Spleen (tissue), 11 donors: Measurements from ENCODE around the gene VRK3. TPM values are rescaled to one million over a fixed set of nuclear protein-coding genes. Genes with fewer than 3 reads are reported as not detected.

Experiments used
- DNase-seq: peaks from one replicate; pipeline ENCODE4 v3.0.0-alpha.2; 2020
- H3K27ac ChIP-seq, 8 donors: fragments of 200-600 bp; sonication (generic) in 7 of 8; 1 replicate in 4 of 8; 2 replicates in 4 of 8; pipeline versions ENCODE4 v1.5.0 to v1.8.0; 2016 to 2021; ENCODE audit warnings: inconsistent platforms in 4 of 8, mild to moderate bottlenecking in 4 of 8, moderate library complexity in 1 of 8
- H3K27me3 ChIP-seq, 7 donors: fragments of 200-600 bp; sonication (generic) in 6 of 7; replicated peaks in 1 of 7; 1 replicate in 4 of 7; 2 replicates in 3 of 7; pipeline versions ENCODE4 v1.5.0 to v1.8.0; 2016 to 2021; ENCODE audit warnings: inconsistent platforms in 3 of 7, mild to moderate bottlenecking in 1 of 7
- H3K36me3 ChIP-seq, 6 donors: fragments of 200-600 bp; sonication (generic) in 5 of 6; 1 replicate in 4 of 6; 2 replicates in 2 of 6; pipeline versions ENCODE4 v1.5.0 to v1.8.0; 2016 to 2021; ENCODE audit warnings: inconsistent platforms in 2 of 6
- H3K4me1 ChIP-seq, 6 donors: fragments of 200-600 bp; sonication (generic) in 5 of 6; 1 replicate in 3 of 6; 2 replicates in 3 of 6; pipeline versions ENCODE4 v1.5.0 to v1.8.0; 2016 to 2021; ENCODE audit warnings: inconsistent platforms in 3 of 6
- H3K4me3 ChIP-seq, 8 donors: fragments of 200-600 bp; sonication (generic) in 7 of 8; 1 replicate in 4 of 8; 2 replicates in 4 of 8; pipeline versions ENCODE4 v1.5.0 to v1.8.0; 2016 to 2021; ENCODE audit warnings: inconsistent platforms in 4 of 8, mild to moderate bottlenecking in 4 of 8, moderate library complexity in 2 of 8
- H3K9me3 ChIP-seq, 8 donors: fragments of 200-600 bp; sonication (generic) in 7 of 8; 1 replicate in 4 of 8; 2 replicates in 4 of 8; pipeline versions ENCODE4 v1.5.0 to v1.8.0; 2016 to 2021; ENCODE audit warnings: inconsistent platforms in 4 of 8
- POLR2A ChIP-seq, 3 donors: fragments of 450-650 bp; IDR thresholded peaks; one replicate each; pipeline ENCODE4 v1.5.1; 2017; ENCODE audit warnings: antibody characterized with exemption in 3 of 3, mild to moderate bottlenecking in 1 of 3
- POLR2AphosphoS5 ChIP-seq, 3 donors: sonication (generic); formaldehyde crosslinking; IDR thresholded peaks; one replicate each; pipeline ENCODE4 v1.5.1; 2017; ENCODE audit warnings: antibody characterized with exemption in 3 of 3
- WGBS, 5 donors: extraction: QIAGEN DNeasy Blood & Tissue Kit in 3 of 5; methylation state at CpG; one replicate each; pipeline versions ENCODE4 v1.1.5 to v1.1.7; 2013 to 2018; 5-methylcytosine and 5-hydroxymethylcytosine counted together
- intact Hi-C: fragments of 100-400 bp; cut with DNase I; formaldehyde crosslinking; loops from one replicate; pipeline ENCODE4 v1.15.0; 2023; ENCODE audit warnings: low total_unique reads
- polyA plus RNA-seq, 3 donors: library from polyadenylated mRNA; stranded (reverse); fragments of 200-250 nt; gene quantifications; one replicate each; pipeline ENCODE4 v1.2.1, GENCODE V29; 2013
- total RNA-seq, 7 donors: library from RNA; depleted of rRNA in 3 of 7; stranded (reverse); fragments of >200 nt in 3 of 7; fragmentation: NEBNext Ultra II Directional in 4 of 7; extraction: Animal tissue kit (Norgen Biotek cat#: 25700) in 4 of 7; gene quantifications; one replicate each; pipeline versions ENCODE4 v1.1.0 to v1.2.1, GENCODE V29; 2016 to 2021
- TF ChIP-seq, protein P1 (sequence below), 11 experiments: fragments of 200-600 bp in 7 of 11; fragments of 450-650 bp in 4 of 11; sonication (generic) in 4 of 11; IDR thresholded peaks in 8 of 11; conservative IDR thresholded peaks in 3 of 11; 1 replicate in 7 of 11; 2 replicates in 4 of 11; pipeline versions ENCODE4 v1.4.0 to v1.8.0; 2016 to 2021; ENCODE audit warnings: antibody characterized with exemption in 11 of 11, inconsistent platforms in 4 of 11, mild to moderate bottlenecking in 1 of 11
- donor health status: healthy with polysubstance abuse.
- donor health status: DM: no; HTN: no; CAD: no; lungs with moderate emphysema.
- donor health status: DM: no; HTN: no; CAD: no.
- donor health status: Bipolar disorder and iron deficiency.
- donor health status: healthy.
- donor health status: DM: no; HTN: no; CAD: no.
- donor health status: DM: yes; HTN: yes; CAD: no.

Gene VRK3
- total and polyA plus RNA-seq, 10 donors: 17.0 to 60.8 (median 49.7) TPM

DNA sequence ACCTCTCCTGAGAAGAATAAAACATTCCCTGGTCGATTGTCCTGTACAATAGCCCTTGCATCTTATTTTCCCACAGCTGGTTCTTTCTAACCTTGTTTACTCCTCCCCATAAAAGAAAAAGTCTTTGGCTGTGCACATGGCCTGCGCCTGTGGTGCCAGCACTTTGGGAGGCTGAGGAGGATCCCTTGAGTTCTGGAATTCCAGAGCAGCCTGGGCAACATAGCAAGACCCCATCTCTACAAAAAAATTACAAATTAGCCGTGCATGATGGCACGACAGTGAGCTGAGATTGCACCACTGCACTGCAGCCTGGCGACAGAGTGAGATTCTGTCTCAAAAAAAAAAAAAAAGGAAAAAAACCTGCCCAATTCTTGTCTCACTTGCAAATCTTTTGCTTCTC is 88.6 kb downstream of the VRK3 start:
- intact Hi-C loops: loop anchor here (5.0 kb wide), 1 partner anchor 46 kb away; no protein-coding TSS in a partner anchor
- Histone ChIP-seq H3K27me3 (peaks cover 0 to 4% (median 0%) of the 10 kb centered on the region in 7 donors), H3K36me3 (peaks cover 0 to 14% (median 0%) of the 10 kb centered on the region in 6 donors), H3K9me3 (no peaks in the 10 kb centered on the region), H3K4me3 (no peak overlapping the region), H3K27ac (no peak overlapping the region), H3K4me1 (peaks cover 9 to 46% (median 15%) of the 10 kb centered on the region in 6 donors)
- 63 to 85% (median 67%) methylated on average over 5 of the region's 5 CpGs for WGBS, 5 donors
- TF ChIP-seq POLR2A (IDR thresholded peaks at IDR 0.05) (no peak), POLR2AphosphoS5 (IDR thresholded peaks at IDR 0.05) (no peak)
- TF ChIP-seq, protein P1, sequence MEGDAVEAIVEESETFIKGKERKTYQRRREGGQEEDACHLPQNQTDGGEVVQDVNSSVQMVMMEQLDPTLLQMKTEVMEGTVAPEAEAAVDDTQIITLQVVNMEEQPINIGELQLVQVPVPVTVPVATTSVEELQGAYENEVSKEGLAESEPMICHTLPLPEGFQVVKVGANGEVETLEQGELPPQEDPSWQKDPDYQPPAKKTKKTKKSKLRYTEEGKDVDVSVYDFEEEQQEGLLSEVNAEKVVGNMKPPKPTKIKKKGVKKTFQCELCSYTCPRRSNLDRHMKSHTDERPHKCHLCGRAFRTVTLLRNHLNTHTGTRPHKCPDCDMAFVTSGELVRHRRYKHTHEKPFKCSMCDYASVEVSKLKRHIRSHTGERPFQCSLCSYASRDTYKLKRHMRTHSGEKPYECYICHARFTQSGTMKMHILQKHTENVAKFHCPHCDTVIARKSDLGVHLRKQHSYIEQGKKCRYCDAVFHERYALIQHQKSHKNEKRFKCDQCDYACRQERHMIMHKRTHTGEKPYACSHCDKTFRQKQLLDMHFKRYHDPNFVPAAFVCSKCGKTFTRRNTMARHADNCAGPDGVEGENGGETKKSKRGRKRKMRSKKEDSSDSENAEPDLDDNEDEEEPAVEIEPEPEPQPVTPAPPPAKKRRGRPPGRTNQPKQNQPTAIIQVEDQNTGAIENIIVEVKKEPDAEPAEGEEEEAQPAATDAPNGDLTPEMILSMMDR (IDR thresholded peaks at IDR 0.05 in 8 of 11, conservative IDR thresholded peaks at IDR 0.05 in 3 of 11): no peak
- peak; percentile 32 for DNase-seq

DNA sequence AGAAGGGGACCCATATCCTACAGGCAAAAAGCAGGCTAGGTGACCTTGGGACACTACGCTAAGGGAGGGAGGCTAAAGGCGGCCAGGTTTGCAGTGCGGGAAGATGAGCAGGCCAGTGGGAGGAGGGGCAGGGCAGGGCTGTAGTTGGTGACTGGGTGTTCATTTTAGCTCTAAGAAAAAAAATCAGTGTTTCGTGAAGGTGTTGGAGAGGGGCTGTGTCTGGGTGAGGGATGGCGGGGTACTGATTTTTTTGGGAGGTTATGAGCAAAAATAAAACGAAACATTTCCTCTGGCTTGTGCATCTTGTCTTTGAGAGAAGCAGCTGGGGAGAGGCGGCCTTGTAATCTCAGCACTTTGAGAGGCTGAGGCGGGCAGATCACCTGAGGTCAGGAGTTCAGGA is 91.5 kb downstream of the VRK3 start:
- intact Hi-C loops: no loop called here
- peak; percentile 36 for DNase-seq
- TF ChIP-seq, protein P1 (IDR thresholded peaks at IDR 0.05 in 8 of 11, conservative IDR thresholded peaks at IDR 0.05 in 3 of 11): no peak
- TF ChIP-seq POLR2AphosphoS5 (IDR thresholded peaks at IDR 0.05) (peak in 1 of 3 donors; percentile 4), POLR2A (IDR thresholded peaks at IDR 0.05) (no peak)
- Histone ChIP-seq H3K27ac (no peak overlapping the region), H3K9me3 (no peaks in the 10 kb centered on the region), H3K36me3 (peaks cover 0 to 20% (median 0%) of the 10 kb centered on the region in 6 donors), H3K4me3 (no peak overlapping the region), H3K4me1 (peaks cover 10 to 46% (median 28%) of the 10 kb centered on the region in 6 donors), H3K27me3 (peaks cover 0 to 4% (median 0%) of the 10 kb centered on the region in 7 donors)
- 79 to 93% (median 88%) methylated on average over 8 of the region's 8 CpGs for WGBS, 5 donors

DNA sequence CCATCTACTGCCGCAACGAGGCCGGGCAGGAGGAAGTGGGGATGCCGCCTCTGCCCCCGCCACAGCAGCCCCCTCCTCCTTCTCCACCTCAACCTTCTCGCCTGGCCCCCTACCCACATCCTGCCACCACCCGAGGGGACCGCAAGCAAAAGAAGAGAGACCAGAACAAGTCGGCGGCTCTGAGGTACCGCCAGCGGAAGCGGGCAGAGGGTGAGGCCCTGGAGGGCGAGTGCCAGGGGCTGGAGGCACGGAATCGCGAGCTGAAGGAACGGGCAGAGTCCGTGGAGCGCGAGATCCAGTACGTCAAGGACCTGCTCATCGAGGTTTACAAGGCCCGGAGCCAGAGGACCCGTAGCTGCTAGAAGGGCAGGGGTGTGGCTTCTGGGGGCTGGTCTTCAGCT is 92.4 kb downstream of the VRK3 start:
- Histone ChIP-seq H3K36me3 (peaks cover 0 to 22% (median 0%) of the 10 kb centered on the region in 6 donors), H3K4me1 (peaks cover 14 to 48% (median 31%) of the 10 kb centered on the region in 6 donors), H3K9me3 (no peaks in the 10 kb centered on the region), H3K27me3 (no peaks in the 10 kb centered on the region), H3K27ac (peak overlapping the region in 1 of 8 donors; percentile 13), H3K4me3 (no peak overlapping the region)
- intact Hi-C loops: no loop called here
- peak; percentile 87 for DNase-seq
- TF ChIP-seq, protein P1 (IDR thresholded peaks at IDR 0.05 in 8 of 11, conservative IDR thresholded peaks at IDR 0.05 in 3 of 11): no peak
- TF ChIP-seq POLR2AphosphoS5 (IDR thresholded peaks at IDR 0.05): peak; percentile 15 to 72 (median 64)
- WGBS, 5 donors: 66 to 78% (median 71%) methylated on average over 20 to 25 of the region's 25 CpGs

DNA sequence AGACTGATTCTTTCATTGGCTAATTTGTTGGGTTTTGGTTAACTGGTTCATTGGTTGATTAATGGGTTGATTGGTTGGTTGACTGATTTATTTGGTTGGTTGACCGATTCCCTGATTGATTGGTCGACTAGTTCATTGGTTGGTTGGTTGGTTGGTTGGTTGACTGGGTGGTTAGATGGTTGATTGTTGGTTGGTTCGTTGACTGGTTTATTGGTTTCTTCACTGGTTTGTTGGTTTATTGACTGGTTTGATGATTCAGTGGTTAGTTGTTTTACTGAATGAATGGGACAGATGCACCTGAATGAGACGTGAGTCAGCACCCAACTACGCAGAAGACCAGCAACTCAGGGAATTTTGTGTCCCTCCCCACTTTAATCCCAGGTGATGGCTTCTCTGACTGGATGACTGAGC is 93.1 kb downstream of the VRK3 start:
- Histone ChIP-seq H3K36me3 (peaks cover 0 to 29% (median 0%) of the 10 kb centered on the region in 6 donors), H3K9me3 (no peaks in the 10 kb centered on the region), H3K4me1 (peaks cover 15 to 48% (median 31%) of the 10 kb centered on the region in 6 donors), H3K27me3 (no peaks in the 10 kb centered on the region), H3K4me3 (no peak overlapping the region), H3K27ac (no peak overlapping the region)
- TF ChIP-seq POLR2AphosphoS5 (IDR thresholded peaks at IDR 0.05) (no peak), POLR2A (IDR thresholded peaks at IDR 0.05) (no peak)
- TF ChIP-seq, protein P1 (IDR thresholded peaks at IDR 0.05 in 8 of 11, conservative IDR thresholded peaks at IDR 0.05 in 3 of 11): no peak
- no peak for DNase-seq
- 89 to 95% (median 91%) methylated on average over 5 of the region's 5 CpGs for WGBS, 5 donors
- intact Hi-C loops: no loop called here
